Vagina (tissue), 2 donors: ENCODE measurements around the gene GNB1L.

Experiments
- CTCF ChIP-seq, 3 experiments: fragments of 450-650 bp in 2 of 3; fragments of 200-600 bp in 1 of 3; sonication (generic) in 1 of 3; IDR thresholded peaks; one replicate each; pipeline ENCODE4 v1.5.1; 2017 to 2019; ENCODE audit warnings: antibody characterized with exemption in 3 of 3, mild to moderate bottlenecking in 2 of 3, moderate library complexity in 2 of 3
- POLR2A ChIP-seq, 2 donors: fragments of 450-650 bp; IDR thresholded peaks; one replicate each; pipeline ENCODE4 v1.6.1; 2017; ENCODE audit warnings: antibody characterized with exemption in 2 of 2, mild to moderate bottlenecking in 2 of 2, moderate library complexity in 2 of 2
- POLR2AphosphoS5 ChIP-seq, 2 donors: sonication (generic); formaldehyde crosslinking; IDR thresholded peaks; one replicate each; pipeline ENCODE4 v1.9.0; 2017; ENCODE audit warnings: antibody characterized with exemption in 2 of 2, mild to moderate bottlenecking in 2 of 2, low read depth in 1 of 2; ENCODE audit not compliant: insufficient read depth in 1 of 2

- no peak for TF ChIP-seq CTCF (IDR thresholded peaks at IDR 0.05)
- TF ChIP-seq POLR2A (IDR thresholded peaks at IDR 0.05): no peak
- no peak for TF ChIP-seq POLR2AphosphoS5 (IDR thresholded peaks at IDR 0.05; ENCODE audit: insufficient read depth in 1 of 2, low read depth in 1 of 2)
These were observed 23.7 kb downstream of the GNB1L start for GRCh38 chr22:19831016-19831415.
